CD4-positive, alpha-beta T cell (primary cell): Measurements from ENCODE around the gene FBRSL1. TPM values are rescaled to one million over a fixed set of nuclear protein-coding genes. Genes with fewer than 3 reads are reported as not detected.

ENCODE experiments used
- ATAC-seq: fragments of 200-7000 bp; cut with Tn5 transposase; one replicate; pipeline ENCODE4 v1.10.0; 2022; ENCODE audit warnings: mild to moderate bottlenecking; ENCODE audit not compliant: poor library complexity
- CTCF ChIA-PET: fragments of 350-600 bp; sonication (Branson Sonifier 250); formaldehyde crosslinking; loops from one replicate; lab custom pipeline; 2021; ENCODE audit warnings: antibody characterized with exemption, inconsistent platforms; lab: Charles Lee
- POLR2A ChIA-PET: fragments of 350-600 bp; sonication (Branson Sonifier 250); formaldehyde crosslinking; loops from one replicate; lab custom pipeline; 2021; ENCODE audit warnings: antibody characterized with exemption, inconsistent platforms; lab: Charles Lee
- DNase-seq, 14 experiments: peaks; one replicate each; pipeline ENCODE4 v3.0.0-alpha.2; 2013 to 2020; ENCODE audit warnings: mixed read lengths in 2 of 14
- H3K27ac ChIP-seq, 2 donors: one replicate each; pipeline versions ENCODE4 v1.5.1 to v1.7.0; 2013; ENCODE audit warnings: low read length in 2 of 2, low read depth in 1 of 2, mild to moderate bottlenecking in 1 of 2
- H3K27me3 ChIP-seq, 2 experiments: 1 replicate in 1 of 2; 2 replicates in 1 of 2; pipeline versions ENCODE4 v1.6.1 to v1.7.0; 2013; ENCODE audit warnings: low read length in 2 of 2, control low read depth in 1 of 2, mild to moderate bottlenecking in 1 of 2, moderate library complexity in 1 of 2; ENCODE audit not compliant: insufficient read depth in 2 of 2, control insufficient read depth in 1 of 2
- H3K36me3 ChIP-seq: one replicate; pipeline ENCODE4 v1.6.1; 2013; ENCODE audit warnings: low read length, control low read depth; ENCODE audit not compliant: insufficient read depth
- H3K4me1 ChIP-seq: one replicate; pipeline ENCODE4 v1.6.1; 2013; ENCODE audit warnings: low read length, control low read depth; ENCODE audit not compliant: insufficient read depth
- H3K4me3 ChIP-seq: one replicate; pipeline ENCODE4 v1.5.1; 2013; ENCODE audit warnings: mild to moderate bottlenecking, low read length, moderate library complexity
- H3K9me3 ChIP-seq, 2 experiments: 1 replicate in 1 of 2; 2 replicates in 1 of 2; pipeline versions ENCODE4 v1.6.1 to v1.7.0; 2013; ENCODE audit warnings: low read length in 2 of 2, mild to moderate bottlenecking in 2 of 2, control low read depth in 1 of 2, moderate library complexity in 1 of 2; ENCODE audit not compliant: control insufficient read depth in 1 of 2, insufficient read depth in 1 of 2
- H3K27ac Mint-ChIP-seq: one replicate; pipeline ENCODE4 v1.8.0; 2020; ENCODE audit warnings: mixed read lengths
- H3K27me3 Mint-ChIP-seq: one replicate; pipeline ENCODE4 v1.8.0; 2021; ENCODE audit warnings: mixed read lengths
- H3K36me3 Mint-ChIP-seq: one replicate; pipeline ENCODE4 v1.8.0; 2021; ENCODE audit warnings: low read depth, mixed read lengths
- H3K4me1 Mint-ChIP-seq: one replicate; pipeline ENCODE4 v1.8.0; 2021; ENCODE audit warnings: low read depth, mixed read lengths
- H3K4me3 Mint-ChIP-seq: one replicate; pipeline ENCODE4 v1.8.0; 2020; ENCODE audit warnings: mild to moderate bottlenecking, mixed read lengths
- H3K9me3 Mint-ChIP-seq: one replicate; pipeline ENCODE4 v1.8.0; 2020; ENCODE audit warnings: mixed read lengths
- intact Hi-C, 2 experiments: fragments of 100-400 bp; cut with DNase I in 1 of 2; cut with micrococcal nuclease in 1 of 2; formaldehyde crosslinking; loops; one replicate each; pipeline versions ENCODE4 v1.15.1 to v1.9.0; 2023 to 2025; cut with DNase I, micrococcal nuclease
- total RNA-seq, 174 experiments: library from RNA in 2 of 174; stranded (reverse) in 2 of 174; gene quantifications; one replicate each; pipeline ENCODE4 v1.2.3 and lab custom pipeline; 2021 to 2026
- TF ChIP-seq, protein P1 (sequence below): fragments of 200-600 bp; IDR thresholded peaks from one replicate; pipeline ENCODE4 v1.8.0; 2022; ENCODE audit warnings: antibody characterized with exemption, mild to moderate bottlenecking

Gene FBRSL1
- total RNA-seq, 2 experiments from 2014 or later, result 75.8 to 80.7 TPM

DNA sequence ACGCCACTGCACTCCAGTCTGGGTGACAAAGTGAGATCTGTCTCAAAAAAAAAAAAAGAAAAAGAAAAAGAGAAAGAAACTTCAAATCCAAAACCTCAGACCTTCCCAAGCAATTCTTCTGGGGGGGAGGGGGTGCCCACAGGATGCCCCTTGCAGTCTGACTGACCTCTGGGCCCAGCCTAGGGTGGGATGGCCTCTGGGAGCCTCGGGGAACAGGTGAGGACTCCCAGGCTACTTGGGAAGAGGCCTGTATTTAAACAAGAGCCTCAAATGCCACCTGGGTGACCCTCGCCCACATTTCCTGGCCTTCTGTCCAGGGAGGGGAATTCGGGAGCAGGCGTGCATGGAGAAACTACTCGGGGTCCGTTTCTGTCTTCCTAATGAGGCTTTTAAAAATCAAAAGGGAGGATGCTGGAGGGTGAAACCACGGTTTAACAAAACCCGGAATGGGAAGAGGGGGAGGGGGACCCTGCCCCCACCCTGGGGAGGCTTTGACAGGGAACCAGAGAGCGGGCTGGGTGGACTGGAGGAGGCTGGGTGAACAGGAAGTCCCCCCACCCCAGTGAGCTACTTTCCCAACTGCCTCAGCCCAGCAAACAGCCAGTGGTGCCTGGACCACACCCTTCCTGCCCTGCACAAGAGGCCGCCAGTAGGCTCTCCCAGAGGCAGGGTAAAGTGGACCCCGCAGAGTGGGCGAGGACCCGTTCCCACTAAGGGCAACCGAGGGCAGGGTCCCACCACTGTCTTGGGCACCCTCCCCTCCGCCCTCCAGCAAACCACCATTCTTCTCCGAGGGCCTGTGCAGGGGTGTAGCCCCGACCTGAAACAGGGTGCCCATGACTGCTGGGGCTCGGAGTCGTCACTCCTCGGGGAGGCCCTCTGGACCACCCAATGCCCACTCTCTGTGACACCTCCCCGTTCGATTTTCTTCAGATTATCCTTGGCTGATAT, 1.5 kb upstream of the FBRSL1 start:
- H3K27ac ChIP-seq, result peak overlapping the region; percentile 83 to 92
- Mint-ChIP-seq H3K9me3 (no peaks in the 10 kb centered on the region), H3K36me3 (peaks cover 14% of the 10 kb centered on the region), H3K27ac (peak overlapping the region; percentile 97), H3K4me1 (peaks cover 59% of the 10 kb centered on the region), H3K4me3 (peak overlapping the region; percentile 91), H3K27me3 (no peaks in the 10 kb centered on the region)
- POLR2A ChIA-PET, result interaction anchor here (0.6 to 4.6 kb wide), 15 partner anchors 11 to 223 kb away, joined by 3 to 69 read pairs (median 4); partner anchors contain the start of gene PGAM5
- TF ChIP-seq, protein P1, sequence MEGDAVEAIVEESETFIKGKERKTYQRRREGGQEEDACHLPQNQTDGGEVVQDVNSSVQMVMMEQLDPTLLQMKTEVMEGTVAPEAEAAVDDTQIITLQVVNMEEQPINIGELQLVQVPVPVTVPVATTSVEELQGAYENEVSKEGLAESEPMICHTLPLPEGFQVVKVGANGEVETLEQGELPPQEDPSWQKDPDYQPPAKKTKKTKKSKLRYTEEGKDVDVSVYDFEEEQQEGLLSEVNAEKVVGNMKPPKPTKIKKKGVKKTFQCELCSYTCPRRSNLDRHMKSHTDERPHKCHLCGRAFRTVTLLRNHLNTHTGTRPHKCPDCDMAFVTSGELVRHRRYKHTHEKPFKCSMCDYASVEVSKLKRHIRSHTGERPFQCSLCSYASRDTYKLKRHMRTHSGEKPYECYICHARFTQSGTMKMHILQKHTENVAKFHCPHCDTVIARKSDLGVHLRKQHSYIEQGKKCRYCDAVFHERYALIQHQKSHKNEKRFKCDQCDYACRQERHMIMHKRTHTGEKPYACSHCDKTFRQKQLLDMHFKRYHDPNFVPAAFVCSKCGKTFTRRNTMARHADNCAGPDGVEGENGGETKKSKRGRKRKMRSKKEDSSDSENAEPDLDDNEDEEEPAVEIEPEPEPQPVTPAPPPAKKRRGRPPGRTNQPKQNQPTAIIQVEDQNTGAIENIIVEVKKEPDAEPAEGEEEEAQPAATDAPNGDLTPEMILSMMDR, result no peak
- peaks cover 5% of the 10 kb centered on the region for H3K36me3 ChIP-seq
- H3K4me3 ChIP-seq, result peak overlapping the region; percentile 80
- DNase-seq, result peak in 13 of 14 experiments; percentile 19 to 87 (median 51)
- H3K9me3 ChIP-seq, result no peaks in the 10 kb centered on the region
- no peaks in the 10 kb centered on the region for H3K27me3 ChIP-seq
- peaks cover 60% of the 10 kb centered on the region for H3K4me1 ChIP-seq
- intact Hi-C loops, result loop anchor here (1.0 to 5.0 kb wide), 4 partner anchors 12 to 301 kb away; no protein-coding TSS in a partner anchor
- CTCF ChIA-PET, result interaction anchor here (1.2 kb wide), 1 partner anchor 10 kb away, joined by 4 read pairs; no protein-coding TSS in a partner anchor
- peak; percentile 12 for ATAC-seq

DNA sequence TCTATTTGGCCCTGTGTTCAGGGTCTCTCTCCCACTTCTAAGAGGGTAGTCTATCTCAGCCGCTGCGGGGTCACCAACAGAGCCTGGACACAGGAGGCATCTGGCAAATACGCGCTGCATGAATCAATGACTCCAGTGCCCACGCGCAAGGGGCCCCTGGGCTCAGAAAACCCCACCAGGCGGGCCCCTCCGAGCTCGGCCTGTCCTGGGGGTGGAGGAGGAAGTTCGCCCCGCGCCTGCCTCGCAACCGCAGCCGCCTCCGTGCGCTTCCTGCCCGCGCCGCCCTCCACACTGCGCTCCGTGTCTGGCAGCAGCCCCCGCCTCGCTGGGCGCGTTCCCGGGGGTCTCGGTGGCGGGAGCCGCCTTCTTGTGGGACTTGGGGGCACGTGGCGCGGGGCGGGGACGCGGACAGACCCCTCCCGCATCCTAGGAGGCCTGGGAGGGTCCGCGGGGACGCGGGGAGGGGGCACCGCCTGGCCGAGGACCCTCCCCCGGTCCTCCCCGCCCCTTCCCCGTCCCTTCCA, 811 bp upstream of the FBRSL1 start:
- Histone ChIP-seq H3K4me1 (peaks cover 67% of the 10 kb centered on the region), H3K27ac (peak overlapping the region; percentile 83 to 92), H3K27me3 (no peaks in the 10 kb centered on the region), H3K4me3 (peak overlapping the region; percentile 80), H3K36me3 (peaks cover 8% of the 10 kb centered on the region), H3K9me3 (no peaks in the 10 kb centered on the region)
- TF ChIP-seq, protein P1, result no peak
- ATAC-seq (peak; percentile 43), DNase-seq (peak; percentile 27 to 84 (median 60))
- CTCF ChIA-PET, result interaction anchor here (1.2 kb wide), 1 partner anchor 11 kb away, joined by 4 read pairs; no protein-coding TSS in a partner anchor
- intact Hi-C loops, result loop anchor here (2.0 to 5.0 kb wide), 3 partner anchors 42 to 302 kb away; no protein-coding TSS in a partner anchor
- POLR2A ChIA-PET, result interaction anchor here (1.0 to 4.6 kb wide), 11 partner anchors 12 to 222 kb away, joined by 3 to 69 read pairs (median 5); partner anchors contain the start of gene PGAM5
- H3K27me3 Mint-ChIP-seq, result no peaks in the 10 kb centered on the region
- H3K9me3 Mint-ChIP-seq, result no peaks in the 10 kb centered on the region
- peaks cover 66% of the 10 kb centered on the region for H3K4me1 Mint-ChIP-seq
- H3K4me3 Mint-ChIP-seq, result peak overlapping the region; percentile 91
- H3K36me3 Mint-ChIP-seq, result peaks cover 14% of the 10 kb centered on the region
- H3K27ac Mint-ChIP-seq, result peak overlapping the region; percentile 97

DNA sequence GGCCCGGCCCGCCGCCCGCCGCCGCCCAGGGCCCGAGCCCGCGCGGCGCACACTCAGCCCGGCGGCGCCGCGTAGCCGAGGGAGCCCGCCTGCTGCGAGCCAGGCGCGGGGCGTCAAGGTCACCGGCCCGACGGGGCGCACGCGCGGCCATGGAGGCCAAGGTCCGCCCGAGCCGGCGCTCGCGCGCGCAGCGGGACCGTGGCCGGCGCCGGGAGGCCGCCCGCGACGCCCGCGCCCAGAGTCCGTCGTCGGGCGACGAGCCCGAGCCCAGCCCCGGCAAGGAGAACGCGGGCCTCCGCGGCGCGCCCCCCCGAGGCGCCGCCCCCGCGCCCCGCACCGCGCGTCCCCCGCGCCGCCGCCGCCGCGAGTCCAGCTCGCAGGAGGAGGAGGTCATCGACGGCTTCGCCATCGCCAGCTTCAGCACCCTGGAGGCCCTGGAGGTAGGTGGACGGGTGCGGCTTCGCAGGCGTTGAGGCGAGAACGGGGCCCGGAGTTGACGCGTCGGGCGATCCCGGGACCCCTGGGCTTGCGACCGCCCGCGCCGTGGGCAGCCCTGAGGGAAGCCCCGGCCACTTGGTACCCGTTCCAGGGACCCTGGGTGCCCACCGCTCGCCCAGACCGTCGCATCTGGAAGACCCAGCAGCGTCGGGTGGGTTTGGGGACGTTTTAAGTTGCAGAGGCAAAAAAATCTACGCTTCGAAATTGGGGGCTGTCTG, 629 bp downstream of the FBRSL1 start:
- peak in 3 of 14 experiments; percentile 16 to 64 (median 50) for DNase-seq
- peak overlapping the region; percentile 91 for H3K4me3 Mint-ChIP-seq
- peaks cover 10% of the 10 kb centered on the region for H3K36me3 ChIP-seq
- intact Hi-C loops, result no loop called here
- H3K27ac ChIP-seq, result peak overlapping the region in 1 of 2 donors; percentile 7
- peak overlapping the region; percentile 91 for H3K27ac Mint-ChIP-seq
- H3K27me3 ChIP-seq, result no peaks in the 10 kb centered on the region
- H3K36me3 Mint-ChIP-seq, result peaks cover 14% of the 10 kb centered on the region
- peak overlapping the region; percentile 74 for H3K4me3 ChIP-seq
- H3K4me1 Mint-ChIP-seq, result peaks cover 75% of the 10 kb centered on the region
- H3K9me3 ChIP-seq, result no peaks in the 10 kb centered on the region
- no peaks in the 10 kb centered on the region for H3K9me3 Mint-ChIP-seq
- TF ChIP-seq, protein P1, result no peak
- POLR2A ChIA-PET, result no interaction called here
- H3K27me3 Mint-ChIP-seq, result no peaks in the 10 kb centered on the region
- H3K4me1 ChIP-seq, result peaks cover 79% of the 10 kb centered on the region
- CTCF ChIA-PET, result no interaction called here
- ATAC-seq, result no peak
